K562 (cell line): Measurements from ENCODE around the gene TCF25. TPM values are rescaled to one million over a fixed set of nuclear protein-coding genes. Genes with fewer than 3 reads are reported as not detected.

Source experiments
- ATAC-seq: fragments of 200-7000 bp; cut with Tn5 transposase; 3 replicates; pipeline ENCODE4 v1.9.1; 2020; ENCODE audit warnings: moderate library complexity
- BruUV-seq: library from RNA; stranded (reverse); fragments of 400-500 nt; replicated peaks from 2 replicates; lab custom pipeline; 2021; lab: Mats Ljungman, UMichigan
- CTCF ChIA-PET: fragments of 300-600 bp; formaldehyde crosslinking; extraction: SDS; loops from one replicate; lab custom pipeline; 2021; ENCODE audit warnings: low intra/inter-chr PET ratio; lab: Yijun Ruan, JAX
- POLR2A ChIA-PET: fragments of 300-600, 350-650 bp; sonication (Branson Sonifier 250); formaldehyde crosslinking; extraction: SDS; loops from one replicate; lab custom pipeline; 2021; ENCODE audit warnings: antibody characterized with exemption, inconsistent platforms; lab: Yijun Ruan, JAX
- DNase-seq, 4 experiments: peaks; one replicate each; pipeline versions ENCODE4 v3.0.0 to v3.0.0-alpha.2; 2011 to 2018; ENCODE audit warnings: low spot score in 3 of 4, mixed read lengths in 3 of 4; ENCODE audit errors: extremely low read depth in 1 of 4
- FAIRE-seq: peaks from 2 replicates; lab custom pipeline; 2011; peaks lifted over from hg19 to GRCh38; lab: Jason Lieb, UNC
- H2AFZ ChIP-seq: 2 replicates; pipeline ENCODE4 v1.6.0; 2011; ENCODE audit warnings: low read depth, low read length, control low read depth, inconsistent platforms
- H3K27ac ChIP-seq: fragments of 200-600 bp; 3 replicates; pipeline ENCODE4 v1.8.0; 2011; ENCODE audit warnings: low read depth, mild to moderate bottlenecking, control low read depth, inconsistent platforms, low read length, moderate library complexity, mixed read lengths; ENCODE audit errors: extremely low read depth
- H3K27me3 ChIP-seq, 2 experiments: fragments of 300-600 bp in 1 of 2; 2 replicates in 1 of 2; 3 replicates in 1 of 2; pipeline versions ENCODE4 v1.6.0 to v1.8.0; 2011; ENCODE audit warnings: inconsistent platforms in 2 of 2, low read length in 2 of 2, mild to moderate bottlenecking in 1 of 2, mixed read lengths in 1 of 2, moderate library complexity in 1 of 2; ENCODE audit not compliant: control insufficient read depth in 2 of 2, insufficient read depth in 2 of 2
- H3K36me3 ChIP-seq: fragments of 300-600 bp; 3 replicates; pipeline ENCODE4 v1.8.0; 2011; ENCODE audit warnings: mild to moderate bottlenecking, low read length, inconsistent platforms; ENCODE audit not compliant: control insufficient read depth, insufficient read depth
- H3K4me1 ChIP-seq, 2 experiments: fragments of 200-600 bp in 1 of 2; replicated peaks in 1 of 2; 2 replicates in 1 of 2; 3 replicates in 1 of 2; pipeline versions ENCODE4 v1.5.1 to v1.8.0; 2011; ENCODE audit warnings: inconsistent platforms in 2 of 2, low read length in 2 of 2, mild to moderate bottlenecking in 1 of 2, mixed read lengths in 1 of 2, moderate library complexity in 1 of 2; ENCODE audit not compliant: control insufficient read depth in 2 of 2, insufficient read depth in 2 of 2
- H3K4me2 ChIP-seq: 2 replicates; pipeline ENCODE4 v1.6.1; 2011; ENCODE audit warnings: low read length, control low read depth, inconsistent platforms, mixed read lengths; ENCODE audit not compliant: insufficient read depth
- H3K4me3 ChIP-seq: fragments of 200-600 bp; sonication (generic), shearing (Covaris generic); 2 replicates; pipeline ENCODE4 v1.5.1; 2016; ENCODE audit warnings: control low read depth, inconsistent platforms
- H3K79me2 ChIP-seq: fragments of 200-600 bp; 3 replicates; pipeline ENCODE4 v1.8.0; 2011; ENCODE audit warnings: low read length, inconsistent platforms; ENCODE audit not compliant: control insufficient read depth, insufficient read depth
- H3K9ac ChIP-seq, 2 experiments: 2 replicates each; pipeline versions ENCODE4 v1.6.0 to v1.6.1; 2011; ENCODE audit warnings: low read depth in 2 of 2, low read length in 2 of 2, control low read depth in 1 of 2, inconsistent platforms in 1 of 2, mild to moderate bottlenecking in 1 of 2, mixed read lengths in 1 of 2; ENCODE audit not compliant: insufficient read depth in 1 of 2
- H3K9me1 ChIP-seq: one replicate; pipeline ENCODE4 v1.6.0; 2011; ENCODE audit warnings: inconsistent platforms, mild to moderate bottlenecking, low read length, moderate library complexity; ENCODE audit not compliant: control insufficient read depth, insufficient read depth
- H3K9me3 ChIP-seq: replicated peaks from 2 replicates; pipeline ENCODE4 v1.5.1; 2011; ENCODE audit warnings: low read depth, low read length, inconsistent platforms; ENCODE audit not compliant: control insufficient read depth, insufficient read depth
- H4K20me1 ChIP-seq: replicated peaks from 2 replicates; pipeline ENCODE4 v1.6.1; 2011; ENCODE audit warnings: low read length, inconsistent platforms, mixed read lengths; ENCODE audit not compliant: control insufficient read depth, insufficient read depth
- HMGN3 ChIP-seq: IDR thresholded peaks from 2 replicates; pipeline ENCODE4 v1.6.1; 2011; ENCODE audit warnings: borderline replicate concordance, low read depth, mild to moderate bottlenecking, mixed read lengths, low read length; ENCODE audit not compliant: insufficient read length; ENCODE audit errors: extremely low read depth
- POLR2A ChIP-seq: fragments of 450-650 bp; conservative IDR thresholded peaks from 2 replicates; pipeline ENCODE4 v1.6.1; 2016
- POLR2G ChIP-seq: fragments of 200-400 bp; formaldehyde crosslinking; IDR thresholded peaks from 2 replicates; pipeline ENCODE4 v1.6.1; 2017; ENCODE audit warnings: low read depth, mild to moderate bottlenecking, antibody characterized with exemption, low read length, moderate library complexity
- ZNF445 ChIP-seq: fragments of 250-450 bp; sonication (Bioruptor Pico); IDR thresholded peaks from 2 replicates; pipeline ENCODE4 v1.4.0; 2020; ENCODE audit warnings: low read depth, mild to moderate bottlenecking, moderate library complexity
- WGBS: fragments of 100-300 bp; shearing (Covaris generic); methylation state at CpG from one replicate; pipeline ENCODE4 v1.1.6; 2016; ENCODE audit warnings: low coverage, mixed read lengths; ENCODE audit not compliant: insufficient coverage; ENCODE audit errors: missing lambda C conversion rate; 5-methylcytosine and 5-hydroxymethylcytosine counted together
- in situ Hi-C: fragments of 300-500 bp; cut with MboI; formaldehyde crosslinking; loops from 4 replicates; pipeline ENCODE4 v1.15.0; 2018; ENCODE audit warnings: inconsistent platforms, mixed read lengths
- intact Hi-C: fragments of 100-400 bp; cut with micrococcal nuclease; formaldehyde crosslinking; loops from 2 replicates; pipeline ENCODE4 v1.14.2; 2022
- polyA plus RNA-seq, 8 experiments: library from polyadenylated mRNA; depleted of rRNA in 4 of 8; stranded (reverse) in 5 of 8; unstranded in 3 of 8; fragments of >200 nt; fragmentation: Nextera tagmentation in 2 of 8; fragmentation: Illumina TruSeq in 1 of 8; extraction: Ambion mirVana in 2 of 8; extraction: Trizol in 1 of 8; gene quantifications; 2 replicates each; pipeline versions ENCODE4 v1.2.1 to v1.2.3, GENCODE V29; 2011 to 2014; ENCODE audit warnings: inconsistent platforms in 1 of 8, missing spikeins in 1 of 8
- total RNA-seq, 7 experiments: library from RNA; depleted of rRNA in 6 of 7; stranded (reverse); fragments of >200 nt in 6 of 7; fragmentation: Illumina TruSeq in 2 of 7; extraction: Trizol in 2 of 7; gene quantifications; 2 replicates each; pipeline versions ENCODE4 v1.2.1 to v1.2.3, GENCODE V29; 2011 to 2021; ENCODE audit warnings: low replicate concordance in 1 of 7

Gene TCF25
- total and polyA plus RNA-seq, 9 of the 15 experiments (the other 6 are each of a cell fraction or from before 2014, with no cell fraction given) = 9.0 to 154 (median 83.8) TPM

GRCh38 chr16:89905511-89906139, 32.2 kb downstream of the TCF25 start:
- peaks cover 72% of the 10 kb centered on the region; the same call in 2 of the 3 replicates for H3K36me3 ChIP-seq
- no peak overlapping the region for H2AFZ ChIP-seq
- no peak overlapping the region for H3K4me3 ChIP-seq
- POLR2A ChIA-PET = interaction anchor here (1.2 to 1.8 kb wide), 2 partner anchors 11 kb away, joined by 3 to 8 read pairs; no protein-coding TSS in a partner anchor
- no peak overlapping the region; a peak in 1 of 4 replicates for H3K9ac ChIP-seq
- no TSS peak for BruUV-seq
- in situ Hi-C loops = no loop called here
- H3K9me3 ChIP-seq = no peaks in the 10 kb centered on the region; the same call in 1 of the 2 replicates
- H3K9me1 ChIP-seq = no peaks in the 10 kb centered on the region
- no peaks in the 10 kb centered on the region for H4K20me1 ChIP-seq
- no peak for DNase-seq
- H3K4me1 ChIP-seq = peaks cover 0 to 11% of the 10 kb centered on the region in 2 experiments; a peak in 2 of 5 replicates
- H3K27me3 ChIP-seq = no peaks in the 10 kb centered on the region
- H3K4me2 ChIP-seq = no peak overlapping the region
- peak; percentile 46 for TF ChIP-seq POLR2G
- peak; percentile 9 for TF ChIP-seq HMGN3
- no peak for TF ChIP-seq ZNF445 (CRISPR knock-in tag)
- TF ChIP-seq POLR2A = peak; percentile 26; the same call in 1 of the 2 replicates
- TF ChIP-seq, all 486 proteins: peak for 3
- no peak for FAIRE-seq
- ATAC-seq = no peak
- intact Hi-C loops = no loop called here
- WGBS = 90% methylated on average over 17 of the region's 23 CpGs
- Histone ChIP-seq H3K79me2 (no peaks in the 10 kb centered on the region), H3K27ac (no peak overlapping the region)
- CTCF ChIA-PET = no interaction called here
